OCI-M1 (cell line): Measurements from ENCODE around the gene SPATA13.
"Not testable (repeated sequence)": the region's sequence is repeated elsewhere in the genome, so short reads cannot be mapped to it uniquely, and the experiment has no call there.

ENCODE experiments used
- DNase-seq: peaks from one replicate; lab custom pipeline; 2025; lab: John Stamatoyannopoulos, UW

Gene SPATA13

GRCh38 chr13:24160458-24161009 is at the start of gene SPATA13:
Gene SPATA13, plus strand, starts transcription at chr13:24160720. Its CDS starts 62,210 bp downstream, at chr13:24222930.
- DNase-seq, result peak; percentile 83

- no peak for DNase-seq
These were observed 47.7 kb upstream of the SPATA13 start for GRCh38 chr13:24112791-24113190.

GRCh38 chr13:24115671-24116070 is 44.8 kb upstream of the SPATA13 start:
- no peak for DNase-seq

- no peak for DNase-seq
These were observed 44.4 kb upstream of the SPATA13 start for GRCh38 chr13:24116131-24116530.

- DNase-seq, result no peak
These were observed 41.9 kb upstream of the SPATA13 start for GRCh38 chr13:24118576-24118975.

GRCh38 chr13:24119626-24120508 is 40.7 kb upstream of the SPATA13 start:
- DNase-seq, result no peak

- not testable (repeated sequence) for DNase-seq
These were observed 38.5 kb upstream of the SPATA13 start for GRCh38 chr13:24122045-24122444.

- DNase-seq, result no peak
These were observed 38.0 kb upstream of the SPATA13 start for GRCh38 chr13:24122569-24122968.

- DNase-seq, result no peak
These were observed 36.8 kb upstream of the SPATA13 start for GRCh38 chr13:24123761-24124160.

GRCh38 chr13:24124789-24125476 is 35.6 kb upstream of the SPATA13 start:
- DNase-seq, result no peak

GRCh38 chr13:24127116-24127631 is 33.3 kb upstream of the SPATA13 start:
- DNase-seq, result no peak

GRCh38 chr13:24128112-24128511 is 32.4 kb upstream of the SPATA13 start:
- no peak for DNase-seq

GRCh38 chr13:24128962-24129361 is 31.6 kb upstream of the SPATA13 start:
- no peak for DNase-seq

- peak; percentile 44 for DNase-seq
These were observed 30.4 kb upstream of the SPATA13 start for GRCh38 chr13:24129914-24130774.

GRCh38 chr13:24131749-24132148 is 28.8 kb upstream of the SPATA13 start:
- no peak for DNase-seq

GRCh38 chr13:24133021-24133795 is 27.3 kb upstream of the SPATA13 start:
- no peak for DNase-seq

- DNase-seq, result no peak
These were observed 26.3 kb upstream of the SPATA13 start for GRCh38 chr13:24134231-24134630.

GRCh38 chr13:24134757-24135156 is 25.8 kb upstream of the SPATA13 start:
- no peak for DNase-seq

GRCh38 chr13:24135674-24136300 is 24.7 kb upstream of the SPATA13 start:
- no peak for DNase-seq

- no peak for DNase-seq
These were observed 21.6 kb upstream of the SPATA13 start for GRCh38 chr13:24138911-24139310.
